ENCODE measurements around the gene VAV1.

The VAV1 gene

DNA sequence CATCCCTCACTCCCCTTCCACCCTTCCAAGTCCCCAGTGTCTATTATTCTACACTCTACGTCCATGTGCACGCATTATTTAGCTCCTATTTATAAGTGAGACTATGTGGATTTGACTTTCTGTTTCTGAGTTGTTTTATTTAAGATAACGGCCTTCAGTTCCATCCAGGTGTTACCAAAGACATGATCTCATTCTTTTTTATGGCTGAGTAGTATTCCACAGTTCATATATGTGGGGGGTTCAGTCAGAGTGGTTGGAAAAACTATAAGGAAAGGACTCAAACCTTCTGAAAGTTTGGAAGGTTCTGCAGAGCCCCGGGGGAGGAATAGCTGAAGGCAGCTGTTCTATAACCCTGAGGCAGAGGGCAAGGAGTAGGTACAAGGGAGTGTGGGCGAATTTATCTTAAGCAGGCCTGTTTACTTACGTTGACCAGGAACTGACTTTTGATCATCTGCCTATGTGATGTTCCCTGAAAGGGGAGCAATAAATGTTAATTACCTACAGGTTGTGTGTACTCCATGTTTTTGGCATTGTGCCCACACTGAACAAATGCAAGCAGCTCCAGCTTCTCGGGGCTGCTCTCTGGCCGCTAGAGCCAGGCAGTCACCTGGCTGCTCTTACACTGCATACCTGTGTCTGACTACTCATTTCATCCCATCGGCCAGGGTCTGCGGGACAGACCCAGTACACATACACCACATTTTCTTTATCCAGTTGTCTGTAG, 101.4 kb downstream of the VAV1 start:
- no peaks in the 10 kb centered on the region for H3K4me1 ChIP-seq (ENCODE audit: control insufficient read depth, insufficient read depth, low read length, unreplicated experiment)
- H3K27ac ChIP-seq (ENCODE audit: low read depth, low read length) = no peak overlapping the region
- H3K27me3 ChIP-seq (ENCODE audit: insufficient read depth, low read length) = peaks cover 23% of the 10 kb centered on the region
- H3K79me2 ChIP-seq (ENCODE audit: control insufficient read depth, insufficient read depth, low read length, unreplicated experiment) = no peaks in the 10 kb centered on the region
- H3K4me3 ChIP-seq (ENCODE audit: low read depth, low read length) = no peak overlapping the region
- H3K36me3 ChIP-seq (ENCODE audit: insufficient read depth, low read length) = no peaks in the 10 kb centered on the region
- no peak overlapping the region for H2AFZ ChIP-seq (ENCODE audit: low read length, unreplicated experiment)

DNA sequence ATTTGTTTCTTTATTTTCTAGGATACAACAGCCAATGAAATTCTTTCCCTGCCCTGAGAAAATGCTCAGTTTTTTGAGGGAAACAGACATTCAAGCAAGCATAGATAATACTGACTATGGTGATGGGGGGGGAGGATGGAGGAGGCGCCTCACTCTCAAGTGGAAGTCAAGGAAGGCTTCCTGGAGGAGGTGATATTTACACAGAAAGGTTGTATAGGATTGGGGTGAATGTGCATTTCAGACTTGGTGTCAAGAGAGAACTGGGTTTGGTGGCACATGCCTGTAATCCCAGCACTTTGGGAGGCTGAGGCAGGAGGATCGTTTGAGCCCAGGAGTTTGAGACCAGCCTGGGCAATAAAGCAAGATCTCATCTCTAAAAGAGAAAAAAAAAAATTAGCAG, 102.7 kb downstream of the VAV1 start:
- H3K27me3 ChIP-seq (ENCODE audit: insufficient read depth, low read length) = peaks cover 28% of the 10 kb centered on the region
- no peaks in the 10 kb centered on the region for H3K36me3 ChIP-seq (ENCODE audit: insufficient read depth, low read length)
- H3K4me3 ChIP-seq (ENCODE audit: low read depth, low read length) = no peak overlapping the region
- H2AFZ ChIP-seq (ENCODE audit: low read length, unreplicated experiment) = no peak overlapping the region
- H3K27ac ChIP-seq (ENCODE audit: low read depth, low read length) = no peak overlapping the region
- H3K79me2 ChIP-seq (ENCODE audit: control insufficient read depth, insufficient read depth, low read length, unreplicated experiment) = no peaks in the 10 kb centered on the region
- no peaks in the 10 kb centered on the region for H3K4me1 ChIP-seq (ENCODE audit: control insufficient read depth, insufficient read depth, low read length, unreplicated experiment)

DNA sequence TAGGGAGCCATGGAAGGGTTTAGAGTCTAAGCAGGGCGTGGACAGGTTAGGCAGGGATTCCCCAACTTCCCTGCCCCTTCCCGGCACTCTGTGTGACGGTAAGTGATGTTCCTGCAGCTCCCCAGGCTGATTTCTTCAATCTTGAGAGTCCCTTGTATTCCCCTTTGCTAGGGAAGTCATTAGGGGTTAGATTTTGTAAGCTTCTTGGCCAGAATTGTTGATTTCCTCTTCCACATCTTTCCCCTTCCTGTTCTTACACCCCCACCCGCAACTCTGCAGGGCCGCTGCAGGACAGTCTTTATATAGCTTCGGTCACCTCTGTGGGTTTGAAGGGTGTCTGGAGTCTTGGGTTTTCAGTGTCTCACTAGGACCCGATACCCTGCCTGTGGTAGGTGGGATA, 104.2 kb downstream of the VAV1 start:
- H2AFZ ChIP-seq (ENCODE audit: low read length, unreplicated experiment) = no peak overlapping the region
- no peaks in the 10 kb centered on the region for H3K36me3 ChIP-seq (ENCODE audit: insufficient read depth, low read length)
- H3K27me3 ChIP-seq (ENCODE audit: insufficient read depth, low read length) = peaks cover 26% of the 10 kb centered on the region
- no peak overlapping the region for H3K27ac ChIP-seq (ENCODE audit: low read depth, low read length)
- H3K4me1 ChIP-seq (ENCODE audit: control insufficient read depth, insufficient read depth, low read length, unreplicated experiment) = no peaks in the 10 kb centered on the region
- no peaks in the 10 kb centered on the region for H3K79me2 ChIP-seq (ENCODE audit: control insufficient read depth, insufficient read depth, low read length, unreplicated experiment)
- no peak overlapping the region for H3K4me3 ChIP-seq (ENCODE audit: low read depth, low read length)

DNA sequence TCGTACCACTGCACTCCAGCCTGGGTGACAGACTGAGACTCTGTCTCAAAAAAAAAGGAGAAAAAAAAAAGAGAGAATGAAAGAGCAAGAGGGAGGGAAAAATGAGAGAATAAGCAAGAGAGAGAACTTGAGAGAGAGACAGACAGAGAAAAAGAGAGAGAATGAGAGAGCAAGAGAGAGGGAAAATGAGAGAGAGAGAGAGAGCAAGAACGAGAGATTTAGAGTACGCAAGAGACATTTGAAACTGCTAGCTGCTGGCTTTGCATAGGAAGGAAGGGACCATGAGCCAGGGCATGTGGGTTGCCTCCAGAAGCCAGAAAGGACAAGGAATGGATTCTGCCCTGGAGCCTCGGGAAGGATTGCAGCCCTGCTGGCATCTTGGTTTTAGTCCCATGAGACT, 105.3 kb downstream of the VAV1 start:
- Histone ChIP-seq H3K27me3 (ENCODE audit: insufficient read depth, low read length) (peaks cover 32% of the 10 kb centered on the region), H3K79me2 (ENCODE audit: control insufficient read depth, insufficient read depth, low read length, unreplicated experiment) (no peaks in the 10 kb centered on the region), H3K36me3 (ENCODE audit: insufficient read depth, low read length) (no peaks in the 10 kb centered on the region), H3K27ac (ENCODE audit: low read depth, low read length) (no peak overlapping the region), H3K4me1 (ENCODE audit: control insufficient read depth, insufficient read depth, low read length, unreplicated experiment) (no peaks in the 10 kb centered on the region), H2AFZ (ENCODE audit: low read length, unreplicated experiment) (no peak overlapping the region), H3K4me3 (ENCODE audit: low read depth, low read length) (no peak overlapping the region)

DNA sequence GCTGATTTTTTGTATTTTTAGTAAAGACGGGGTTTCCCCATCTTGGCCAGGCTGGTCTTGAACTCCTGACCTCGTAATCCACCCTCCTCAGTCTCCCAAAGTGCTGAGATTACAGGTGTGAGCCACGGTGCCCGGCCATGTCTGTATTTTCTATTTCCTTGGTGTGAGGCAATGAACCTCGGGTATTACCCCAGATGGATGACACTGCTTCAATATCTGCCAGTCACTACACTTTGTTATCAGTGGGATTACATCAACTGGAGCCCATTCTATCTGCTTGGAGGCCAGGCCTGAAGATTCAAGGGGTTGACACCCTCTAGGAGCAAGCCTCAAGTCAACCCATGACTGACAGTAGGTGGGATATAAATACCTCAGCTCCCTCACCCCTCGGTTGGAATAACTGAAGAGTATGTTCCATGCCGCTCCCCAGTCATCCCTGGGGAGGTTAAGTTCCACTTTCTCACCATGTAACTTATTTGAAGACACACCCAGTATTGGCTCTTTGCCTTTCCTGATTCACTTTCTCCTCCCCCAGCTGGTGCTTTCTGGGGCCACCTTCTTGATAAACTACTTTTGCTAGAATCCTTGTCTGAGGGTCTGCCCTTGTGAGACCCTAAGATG, 113.9 kb downstream of the VAV1 start:
- Histone ChIP-seq H3K79me2 (ENCODE audit: control insufficient read depth, insufficient read depth, low read length, unreplicated experiment) (no peaks in the 10 kb centered on the region), H3K36me3 (ENCODE audit: insufficient read depth, low read length) (no peaks in the 10 kb centered on the region), H2AFZ (ENCODE audit: low read length, unreplicated experiment) (no peak overlapping the region), H3K4me1 (ENCODE audit: control insufficient read depth, insufficient read depth, low read length, unreplicated experiment) (no peaks in the 10 kb centered on the region), H3K27me3 (ENCODE audit: insufficient read depth, low read length) (peaks cover 20% of the 10 kb centered on the region; the same call in 1 of the 2 replicates), H3K27ac (ENCODE audit: low read depth, low read length) (no peak overlapping the region), H3K4me3 (ENCODE audit: low read depth, low read length) (no peak overlapping the region)

DNA sequence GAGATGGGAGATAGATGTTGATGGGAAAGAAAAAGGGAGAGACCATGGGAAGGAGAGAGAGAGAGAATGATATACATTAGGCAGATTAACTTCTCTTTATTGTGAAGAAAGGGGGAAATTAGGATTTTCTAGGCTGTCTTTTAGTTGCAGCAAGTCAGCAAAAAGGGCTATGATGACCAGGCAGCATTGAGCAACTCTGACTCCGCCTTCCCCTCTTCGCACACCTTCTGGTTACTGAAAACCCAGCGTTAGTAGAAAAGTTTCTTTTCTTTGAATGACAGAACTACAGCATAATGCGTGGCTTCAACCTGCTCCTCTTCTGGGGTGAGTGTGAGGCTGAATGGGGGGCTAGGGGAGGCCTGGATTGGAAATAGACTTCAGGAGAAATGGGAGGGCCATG, 114.8 kb downstream of the VAV1 start, which contains the start of gene ADGRE1:
TSS of gene ADGRE1 (plus strand) at position 264 of the 400 bp plus-strand sequence. CDS start at position 294, 30 bp downstream.
- Histone ChIP-seq H3K79me2 (ENCODE audit: control insufficient read depth, insufficient read depth, low read length, unreplicated experiment) (no peaks in the 10 kb centered on the region), H3K27ac (ENCODE audit: low read depth, low read length) (no peak within 1 kb of the TSS), H3K4me3 (ENCODE audit: low read depth, low read length) (no peak within 1 kb of the TSS), H3K4me1 (ENCODE audit: control insufficient read depth, insufficient read depth, low read length, unreplicated experiment) (no peaks in the 10 kb centered on the region), H2AFZ (ENCODE audit: low read length, unreplicated experiment) (no peak within 1 kb of the TSS), H3K27me3 (ENCODE audit: insufficient read depth, low read length) (peaks cover 18% of the 10 kb centered on the region; the same call in 1 of the 2 replicates), H3K36me3 (ENCODE audit: insufficient read depth, low read length) (no peaks in the 10 kb centered on the region)

DNA sequence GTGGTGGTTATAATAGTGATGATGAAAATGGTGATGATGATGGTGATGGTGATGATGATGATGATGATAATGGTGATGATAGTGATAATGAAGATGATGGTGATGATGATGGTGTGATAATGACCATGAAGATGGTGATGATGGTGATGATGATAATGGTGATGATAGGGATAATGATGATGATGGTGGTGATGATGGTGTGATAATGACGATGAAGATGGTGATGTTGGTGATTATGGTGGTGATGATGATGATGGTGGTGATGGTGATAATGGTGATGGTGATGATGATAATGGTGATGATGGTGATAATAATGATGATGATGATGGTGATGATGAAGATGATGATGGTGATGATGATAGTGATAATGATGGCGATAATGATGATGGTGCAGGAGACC, 116.5 kb downstream of the VAV1 start:
- no peaks in the 10 kb centered on the region for H3K36me3 ChIP-seq (ENCODE audit: insufficient read depth, low read length)
- peaks cover 20% of the 10 kb centered on the region; the same call in 1 of the 2 replicates for H3K27me3 ChIP-seq (ENCODE audit: insufficient read depth, low read length)
- H3K79me2 ChIP-seq (ENCODE audit: control insufficient read depth, insufficient read depth, low read length, unreplicated experiment) = no peaks in the 10 kb centered on the region
- no peaks in the 10 kb centered on the region for H3K4me1 ChIP-seq (ENCODE audit: control insufficient read depth, insufficient read depth, low read length, unreplicated experiment)
- H3K27ac ChIP-seq (ENCODE audit: low read depth, low read length) = no peak overlapping the region
- no peak overlapping the region for H3K4me3 ChIP-seq (ENCODE audit: low read depth, low read length)
- H2AFZ ChIP-seq (ENCODE audit: low read length, unreplicated experiment) = no peak overlapping the region

DNA sequence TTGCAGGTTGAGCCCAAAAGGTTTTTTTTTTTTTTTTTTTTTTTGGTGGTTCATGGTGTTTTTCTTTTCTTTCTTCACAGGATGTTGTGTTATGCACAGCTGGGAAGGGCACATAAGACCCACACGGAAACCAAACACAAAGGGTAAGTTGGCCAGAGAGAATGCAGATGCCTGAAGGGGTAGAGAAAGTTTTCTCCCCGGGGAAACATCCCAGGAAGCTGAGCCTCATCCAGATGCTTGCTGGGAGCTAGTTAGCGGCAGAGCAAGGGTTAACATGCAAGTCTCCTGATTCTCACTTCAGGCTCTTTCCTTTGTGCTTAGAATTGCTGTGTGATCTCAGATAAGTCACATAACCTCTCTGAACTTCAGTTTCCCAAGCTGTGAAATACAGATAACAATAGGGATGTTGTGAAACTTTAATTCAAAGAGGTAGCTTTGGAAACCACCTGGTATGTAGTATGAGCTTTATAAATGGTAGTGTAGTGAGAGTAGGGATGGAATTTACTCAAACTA, 117.9 kb downstream of the VAV1 start:
- H3K36me3 ChIP-seq (ENCODE audit: insufficient read depth, low read length) = no peaks in the 10 kb centered on the region
- H3K27ac ChIP-seq (ENCODE audit: low read depth, low read length) = no peak overlapping the region
- no peak overlapping the region for H3K4me3 ChIP-seq (ENCODE audit: low read depth, low read length)
- H3K79me2 ChIP-seq (ENCODE audit: control insufficient read depth, insufficient read depth, low read length, unreplicated experiment) = no peaks in the 10 kb centered on the region
- H3K27me3 ChIP-seq (ENCODE audit: insufficient read depth, low read length) = peaks cover 30% of the 10 kb centered on the region; the same call in 1 of the 2 replicates
- no peak overlapping the region for H2AFZ ChIP-seq (ENCODE audit: low read length, unreplicated experiment)
- no peaks in the 10 kb centered on the region for H3K4me1 ChIP-seq (ENCODE audit: control insufficient read depth, insufficient read depth, low read length, unreplicated experiment)

DNA sequence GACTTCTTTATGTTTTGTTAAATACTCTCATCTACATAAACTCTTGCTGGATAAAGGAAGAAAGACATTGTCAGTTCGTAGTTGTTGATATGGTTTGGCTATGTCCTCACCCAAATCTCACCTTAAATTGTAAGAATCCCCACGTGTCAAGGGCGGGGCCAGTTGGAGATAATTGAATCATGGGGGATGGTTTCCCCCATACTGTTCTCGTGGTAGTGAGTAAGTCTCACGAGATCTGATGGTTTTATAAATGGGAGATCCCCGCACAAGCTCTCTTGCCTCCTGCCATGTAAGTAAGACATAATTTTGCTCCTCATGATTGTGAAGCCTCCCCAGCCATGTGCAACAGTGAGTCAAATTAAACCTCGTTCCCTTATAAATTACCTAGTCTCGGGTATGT, 118.4 kb downstream of the VAV1 start:
- H3K79me2 ChIP-seq (ENCODE audit: control insufficient read depth, insufficient read depth, low read length, unreplicated experiment) = no peaks in the 10 kb centered on the region
- H3K36me3 ChIP-seq (ENCODE audit: insufficient read depth, low read length) = no peaks in the 10 kb centered on the region
- peaks cover 34% of the 10 kb centered on the region; the same call in 1 of the 2 replicates for H3K27me3 ChIP-seq (ENCODE audit: insufficient read depth, low read length)
- H3K4me1 ChIP-seq (ENCODE audit: control insufficient read depth, insufficient read depth, low read length, unreplicated experiment) = no peaks in the 10 kb centered on the region
- H3K27ac ChIP-seq (ENCODE audit: low read depth, low read length) = no peak overlapping the region
- H2AFZ ChIP-seq (ENCODE audit: low read length, unreplicated experiment) = no peak overlapping the region
- no peak overlapping the region for H3K4me3 ChIP-seq (ENCODE audit: low read depth, low read length)

DNA sequence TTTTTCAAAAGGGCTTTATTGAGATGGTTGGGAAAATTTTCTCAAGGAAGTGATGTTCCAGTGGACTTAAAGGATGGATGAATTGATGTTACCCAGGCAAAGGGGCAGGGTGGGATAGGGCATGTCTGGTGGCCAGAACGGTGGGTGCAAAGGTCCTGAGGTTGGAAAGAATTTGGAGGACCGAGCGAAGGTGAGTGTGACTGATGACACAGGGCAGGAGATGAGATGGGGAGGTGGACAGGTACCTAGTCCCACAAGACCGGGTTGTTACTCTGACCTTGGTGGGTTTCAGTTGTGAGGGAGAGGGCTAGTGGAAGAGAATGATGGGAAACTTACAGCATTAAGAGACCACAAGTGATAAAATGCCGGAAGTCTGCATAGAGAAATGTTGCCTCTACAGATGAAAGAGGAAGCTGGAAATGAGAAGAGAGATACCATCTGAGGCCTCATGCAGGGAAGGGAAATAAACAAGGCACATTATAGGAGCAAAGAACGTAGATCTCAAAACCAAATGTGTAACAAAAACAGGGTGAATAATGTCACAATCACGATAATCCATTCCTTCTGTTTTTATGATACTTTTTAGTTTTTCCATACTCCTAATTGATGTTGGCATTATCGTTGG, 119.4 kb downstream of the VAV1 start:
- Histone ChIP-seq H3K27ac (ENCODE audit: low read depth, low read length) (no peak overlapping the region), H3K36me3 (ENCODE audit: insufficient read depth, low read length) (no peaks in the 10 kb centered on the region), H2AFZ (ENCODE audit: low read length, unreplicated experiment) (no peak overlapping the region), H3K79me2 (ENCODE audit: control insufficient read depth, insufficient read depth, low read length, unreplicated experiment) (no peaks in the 10 kb centered on the region), H3K4me1 (ENCODE audit: control insufficient read depth, insufficient read depth, low read length, unreplicated experiment) (no peaks in the 10 kb centered on the region), H3K27me3 (ENCODE audit: insufficient read depth, low read length) (peaks cover 30% of the 10 kb centered on the region; the same call in 1 of the 2 replicates), H3K4me3 (ENCODE audit: low read depth, low read length) (no peak overlapping the region)

All from ACC112 (cell line).